ENCODE measurements around the gene CTAG1B.
"Not testable (repeated sequence)": the region's sequence is repeated elsewhere in the genome, so short reads cannot be mapped to it uniquely, and the experiment has no call there.

Gene CTAG1B

DNA sequence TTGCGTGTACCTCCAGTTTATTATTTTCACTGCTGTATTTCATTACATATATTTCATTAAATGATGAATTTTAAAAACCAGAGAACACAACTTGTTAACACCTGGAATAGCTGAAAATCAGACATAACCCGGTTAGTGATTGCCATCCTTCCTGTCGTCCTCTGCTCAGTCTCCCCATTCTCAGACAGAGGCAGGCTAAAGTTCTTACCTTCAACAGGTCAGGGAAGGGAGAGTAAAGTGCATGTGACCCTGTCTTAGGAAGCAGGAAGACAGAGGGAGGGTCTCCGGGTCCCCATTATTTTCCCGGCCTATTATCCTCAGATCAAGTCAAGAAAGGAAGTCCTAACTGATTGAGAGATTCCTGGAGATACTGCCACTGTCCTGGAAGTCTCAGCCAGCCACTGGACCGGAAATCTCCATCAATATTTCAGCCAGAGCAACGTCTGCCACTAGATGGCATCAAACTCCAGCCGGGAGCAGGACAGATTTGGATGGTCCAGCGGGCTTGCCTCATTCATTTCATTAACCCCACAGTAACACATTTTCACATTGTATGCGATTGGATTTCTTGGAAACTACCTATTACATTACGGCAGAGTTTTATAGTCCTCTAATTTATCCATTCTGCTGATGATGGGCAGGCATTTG, 1.8 kb upstream of the CTAG1B start:
- DNase-seq (ENCODE audit: low read depth in 2 of 2) = not testable (repeated sequence)

GRCh38 chrX:154613586-154613985, 5.5 kb downstream of the CTAG1B start:
- not testable (repeated sequence) for DNase-seq (ENCODE audit: low read depth in 2 of 2)

DNA sequence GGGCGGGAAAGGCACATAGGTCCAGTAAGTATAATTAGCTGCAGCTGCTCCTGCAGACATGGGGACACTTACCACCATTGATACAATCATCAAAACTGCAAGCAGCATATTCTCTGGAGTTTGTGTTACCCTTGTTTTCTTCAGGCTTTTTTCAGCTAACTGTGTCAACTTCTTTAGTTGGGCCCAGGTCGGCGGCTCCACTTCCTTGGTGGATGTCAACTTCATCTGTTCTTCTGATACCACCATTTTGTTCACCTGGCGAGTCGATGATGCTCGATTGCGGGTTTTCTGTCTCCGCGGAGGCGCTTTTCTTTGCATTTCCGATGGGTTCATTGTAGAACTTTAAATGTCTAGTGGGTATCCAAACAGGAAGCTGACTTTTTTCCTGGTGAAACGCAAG, 7.9 kb downstream of the CTAG1B start:
- not testable (repeated sequence) for DNase-seq (ENCODE audit: low read depth in 2 of 2)

GRCh38 chrX:154608823-154609222, 10.3 kb downstream of the CTAG1B start:
- not testable (repeated sequence) for DNase-seq (ENCODE audit: low read depth in 2 of 2)

DNA sequence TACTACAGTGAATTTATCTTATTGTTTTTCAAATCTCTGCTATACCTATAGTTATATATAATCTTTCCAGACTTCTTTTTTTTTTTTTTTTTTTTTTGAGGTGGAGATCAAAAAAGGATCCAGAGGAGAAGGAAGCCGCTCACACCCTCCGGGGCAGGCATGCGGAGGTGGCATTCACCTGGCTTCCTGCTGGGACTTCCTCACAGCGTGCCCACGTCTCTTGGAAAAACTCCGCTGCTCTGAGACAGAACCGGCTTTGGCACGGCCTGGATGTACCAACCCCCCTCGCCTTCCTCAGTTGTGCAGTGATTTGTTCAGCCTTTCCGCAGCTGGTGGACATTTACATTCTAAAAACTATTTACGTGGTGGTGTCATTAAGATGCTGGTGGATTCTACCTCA, 11.1 kb downstream of the CTAG1B start:
- not testable (repeated sequence) for DNase-seq (ENCODE audit: low read depth in 2 of 2)

- DNase-seq (ENCODE audit: low read depth in 2 of 2) = no peak
These were observed 11.7 kb downstream of the CTAG1B start for GRCh38 chrX:154607370-154607769.

DNA sequence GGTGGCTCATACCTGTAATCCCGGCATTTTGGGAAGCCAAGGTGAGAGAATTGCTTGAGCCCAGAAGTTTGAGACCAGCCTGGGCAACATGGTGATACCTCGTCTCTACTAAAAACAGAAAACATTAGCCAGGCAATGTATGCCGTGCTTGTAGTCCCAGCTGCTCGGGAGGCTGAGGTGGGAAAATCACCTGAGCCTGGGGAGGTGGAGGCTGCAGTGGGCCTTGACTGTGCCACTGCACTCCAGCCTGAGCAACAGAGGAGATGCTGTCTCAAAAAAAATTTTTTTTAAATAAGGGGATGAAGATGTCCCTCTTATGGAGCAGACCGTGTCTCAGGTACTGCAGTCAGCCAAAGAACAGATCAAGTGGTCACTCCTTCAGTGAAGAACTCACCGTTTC, 13.5 kb downstream of the CTAG1B start:
- no peak for DNase-seq (ENCODE audit: low read depth in 2 of 2)

GRCh38 chrX:154603438-154604430, 15.3 kb downstream of the CTAG1B start:
- no peak for DNase-seq (ENCODE audit: low read depth in 2 of 2)

- DNase-seq (ENCODE audit: low read depth in 2 of 2) = no peak
These were observed 16.2 kb downstream of the CTAG1B start for GRCh38 chrX:154602766-154603437.

DNA sequence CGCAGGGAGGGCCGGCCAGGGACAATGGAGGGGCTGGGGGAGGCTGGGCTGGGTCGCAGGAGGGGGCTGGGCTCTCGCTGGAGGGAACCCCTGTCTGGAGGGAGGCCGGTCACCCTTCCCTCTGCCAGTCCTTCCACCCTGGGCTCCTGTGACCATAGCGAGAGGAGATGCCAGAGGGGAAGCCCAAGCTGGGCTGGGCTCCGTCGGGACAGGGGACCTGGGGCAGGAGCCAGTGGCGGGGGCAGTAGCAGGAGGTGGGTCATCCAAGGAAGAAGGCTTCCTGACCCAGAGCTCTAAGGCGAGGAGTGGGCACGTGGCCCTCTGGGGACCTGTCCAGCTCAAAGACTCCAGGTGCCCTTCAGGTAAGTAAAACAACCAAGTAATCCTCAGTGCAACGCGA, 16.9 kb downstream of the CTAG1B start:
- no peak for DNase-seq (ENCODE audit: low read depth in 2 of 2)

GRCh38 chrX:154600759-154601374, 18.2 kb downstream of the CTAG1B start:
- no peak for DNase-seq (ENCODE audit: low read depth in 2 of 2)

DNA sequence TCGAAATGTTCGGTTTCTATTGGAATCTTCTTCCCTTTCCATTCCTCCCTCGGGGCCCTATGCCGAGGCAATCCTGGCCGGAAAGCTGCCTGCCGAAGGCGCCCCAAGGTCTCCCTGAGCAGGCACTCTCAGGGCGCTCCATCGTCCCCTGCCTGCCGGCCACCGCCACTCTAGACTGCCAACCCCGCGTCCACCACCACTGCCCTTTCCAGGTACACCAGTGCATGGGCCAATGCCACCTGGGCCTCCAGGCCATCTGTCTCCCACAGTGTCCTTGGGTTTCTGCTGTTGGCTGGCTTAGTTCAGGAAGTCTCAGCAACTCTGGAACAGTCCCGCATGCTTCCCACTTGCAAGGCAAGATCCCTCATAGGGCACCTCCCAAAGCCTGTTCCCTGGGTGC, 19.6 kb downstream of the CTAG1B start:
- no peak for DNase-seq (ENCODE audit: low read depth in 2 of 2)

DNA sequence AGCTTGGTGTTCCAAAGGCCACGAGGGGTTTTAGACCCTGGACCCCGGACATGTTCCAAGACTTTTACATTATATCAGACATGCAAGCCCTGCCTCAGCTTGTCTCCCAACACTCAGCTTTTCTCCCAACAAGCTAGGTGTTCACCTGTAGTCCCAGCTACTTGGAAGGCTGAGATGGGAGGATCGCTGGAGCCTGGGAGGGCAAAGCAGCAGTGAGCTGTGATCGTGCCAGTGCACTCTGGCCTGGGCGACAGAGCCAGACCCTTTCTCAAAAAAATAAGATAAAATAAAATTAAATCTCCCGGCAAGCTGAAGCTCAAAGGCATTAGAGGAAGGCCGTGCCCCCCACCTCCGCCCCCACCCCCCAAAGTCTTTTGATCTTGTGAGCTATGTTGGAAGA, 20.4 kb downstream of the CTAG1B start:
- DNase-seq (ENCODE audit: low read depth in 2 of 2) = no peak

GRCh38 chrX:154597221-154597620, 21.9 kb downstream of the CTAG1B start:
- no peak for DNase-seq (ENCODE audit: low read depth in 2 of 2)

- no peak for DNase-seq (ENCODE audit: low read depth in 2 of 2)
These were observed 22.7 kb downstream of the CTAG1B start for GRCh38 chrX:154596290-154596929.

- no peak for DNase-seq (ENCODE audit: low read depth in 2 of 2)
These were observed 23.4 kb downstream of the CTAG1B start for GRCh38 chrX:154595559-154596249.

DNA sequence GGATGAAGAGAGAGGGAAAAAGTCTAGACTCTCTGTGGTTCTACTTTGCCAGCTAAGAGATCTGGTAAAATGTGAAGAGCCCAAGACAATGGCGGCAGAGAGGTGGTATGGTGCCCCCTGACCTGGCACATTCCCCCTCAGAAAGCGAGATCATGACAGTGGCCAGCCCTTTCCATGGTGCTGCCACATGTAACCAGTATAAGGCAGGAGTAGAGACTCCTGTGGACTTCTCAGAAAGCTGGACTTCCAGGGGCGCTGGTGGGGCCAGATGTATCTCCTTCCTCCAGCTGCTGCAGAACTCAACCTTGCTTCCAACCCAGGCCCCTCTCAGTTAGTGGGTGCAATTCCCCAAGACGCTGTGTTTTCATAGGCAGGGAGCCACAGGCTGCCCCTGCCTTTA, 24.6 kb downstream of the CTAG1B start:
- no peak for DNase-seq (ENCODE audit: low read depth in 2 of 2)

DNA sequence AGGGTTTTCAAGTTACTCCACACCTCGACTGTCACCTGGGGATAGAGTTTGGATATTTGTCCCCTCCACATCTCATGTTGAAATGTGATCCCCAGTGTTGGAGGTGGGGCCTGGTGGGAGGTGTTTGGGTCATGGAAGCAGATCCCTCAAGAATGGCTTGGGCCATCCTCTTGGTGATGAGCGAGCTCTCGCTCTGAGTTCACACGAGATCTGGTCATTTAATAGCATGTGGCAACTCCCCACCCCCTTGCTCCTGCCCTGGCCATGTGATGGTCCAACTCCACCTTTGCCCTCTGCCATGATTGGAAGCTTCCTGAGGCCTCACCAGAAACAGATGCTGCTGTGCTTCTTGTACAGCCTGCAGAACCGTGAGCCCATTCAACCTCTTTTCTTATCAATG, 25.9 kb downstream of the CTAG1B start:
- no peak for DNase-seq (ENCODE audit: low read depth in 2 of 2)

- DNase-seq (ENCODE audit: low read depth in 2 of 2) = no peak
These were observed 26.6 kb downstream of the CTAG1B start for GRCh38 chrX:154592505-154592904.

DNA sequence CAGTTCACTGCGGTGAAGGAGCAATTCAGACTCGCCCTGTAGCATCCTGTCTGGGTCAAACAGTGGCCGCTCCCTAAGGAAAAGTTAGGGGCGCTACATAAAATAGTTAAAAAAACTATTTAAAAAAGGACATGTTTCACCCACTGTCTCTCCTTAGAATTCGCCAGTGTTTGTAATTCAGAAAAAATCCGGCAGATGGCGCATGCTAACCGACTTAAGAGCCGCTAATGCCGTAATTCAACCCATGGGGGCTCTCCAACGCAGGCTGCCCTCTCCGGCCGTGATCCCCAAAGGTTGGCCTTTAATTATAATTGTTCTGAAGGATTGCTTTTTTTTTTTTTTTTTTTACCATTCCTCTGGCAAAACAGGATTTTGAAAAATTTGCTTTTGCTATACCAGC, 28.7 kb downstream of the CTAG1B start:
- not testable (repeated sequence) for DNase-seq (ENCODE audit: low read depth in 2 of 2)
